Right atrium auricular region (tissue), 2 donors: Measurements from ENCODE around the gene IL17RE. TPM values are rescaled to one million over a fixed set of nuclear protein-coding genes. Genes with fewer than 3 reads are reported as not detected.
"Not testable (repeated sequence)": the region's sequence is repeated elsewhere in the genome, so short reads cannot be mapped to it uniquely, and the experiment has no call there.

Experiments used
- DNase-seq: peaks from one replicate; pipeline ENCODE4 v3.0.0-alpha.2; 2019; ENCODE audit warnings: low spot score
- H3K27ac ChIP-seq, 2 donors: fragments of 200-600 bp; sonication (generic); 1 replicate in 1 of 2; 2 replicates in 1 of 2; pipeline ENCODE4 v1.5.1; 2016 to 2019
- H3K27me3 ChIP-seq, 2 donors: fragments of 200-600 bp; sonication (generic); one replicate each; pipeline versions ENCODE4 v1.5.1 to v1.6.0; 2017 to 2019
- H3K36me3 ChIP-seq: fragments of 200-600 bp; sonication (generic); one replicate; pipeline ENCODE4 v1.5.1; 2016
- H3K4me1 ChIP-seq, 2 donors: fragments of 200-600 bp; sonication (generic); one replicate each; pipeline versions ENCODE4 v1.5.1 to v1.6.0; 2017 to 2019
- H3K4me3 ChIP-seq, 2 donors: fragments of 200-600 bp; sonication (generic); 1 replicate in 1 of 2; 2 replicates in 1 of 2; pipeline ENCODE4 v1.5.1; 2017 to 2019; ENCODE audit warnings: mild to moderate bottlenecking in 1 of 2, moderate library complexity in 1 of 2
- H3K9me3 ChIP-seq, 2 donors: fragments of 200-600 bp; sonication (generic); one replicate each; pipeline ENCODE4 v1.5.1; 2019
- CTCF ChIP-seq, 2 donors: fragments of 200-600 bp; sonication (generic); IDR thresholded peaks; one replicate each; pipeline ENCODE4 v1.5.1; 2019; ENCODE audit warnings: antibody characterized with exemption in 2 of 2
- total RNA-seq, 2 donors: library from RNA; depleted of rRNA; stranded (reverse); fragments of >200 nt; gene quantifications; one replicate each; pipeline ENCODE4 v1.1.0, GENCODE V29; 2016

IL17RE gene
- total RNA-seq, 2 donors from 2014 or later, result 0.89 to 2.6 TPM

GRCh38 chr3:9935966-9936510 lies 33.4 kb downstream of the IL17RE start:
- Histone ChIP-seq H3K4me3 (no peak overlapping the region), H3K27ac (no peak overlapping the region), H3K27me3 (no peaks in the 10 kb centered on the region), H3K9me3 (no peaks in the 10 kb centered on the region), H3K36me3 (peaks cover 25% of the 10 kb centered on the region), H3K4me1 (peaks cover 0 to 31% of the 10 kb centered on the region in 2 donors)
- DNase-seq, result no peak
- no peak for TF ChIP-seq CTCF (IDR thresholded peaks at IDR 0.05)

- H3K4me1 ChIP-seq, result peaks cover 0 to 23% of the 10 kb centered on the region in 2 donors
- H3K4me3 ChIP-seq, result no peak overlapping the region
- no peak for DNase-seq
- no peaks in the 10 kb centered on the region for H3K27me3 ChIP-seq
- peaks cover 35% of the 10 kb centered on the region for H3K36me3 ChIP-seq
- H3K9me3 ChIP-seq, result no peaks in the 10 kb centered on the region
- no peak for TF ChIP-seq CTCF (IDR thresholded peaks at IDR 0.05)
- no peak overlapping the region for H3K27ac ChIP-seq
These were observed 35.0 kb downstream of the IL17RE start for GRCh38 chr3:9937486-9938238.

- Histone ChIP-seq H3K4me3 (no peak overlapping the region), H3K27ac (no peak overlapping the region), H3K36me3 (peaks cover 40% of the 10 kb centered on the region), H3K27me3 (no peaks in the 10 kb centered on the region), H3K9me3 (no peaks in the 10 kb centered on the region), H3K4me1 (peaks cover 0 to 22% of the 10 kb centered on the region in 2 donors)
- no peak for TF ChIP-seq CTCF (IDR thresholded peaks at IDR 0.05)
- DNase-seq, result no peak
These were observed 36.3 kb downstream of the IL17RE start for GRCh38 chr3:9938966-9939365.

- not testable (repeated sequence) for H3K4me3 ChIP-seq, DNase-seq, H3K9me3 ChIP-seq, H3K27me3 ChIP-seq, H3K27ac ChIP-seq
- Histone ChIP-seq H3K36me3 (peaks cover 41% of the 10 kb centered on the region), H3K4me1 (peaks cover 0 to 14% of the 10 kb centered on the region in 2 donors)
These were observed 37.3 kb downstream of the IL17RE start for GRCh38 chr3:9939906-9940305.

GRCh38 chr3:9940746-9941145 lies 38.1 kb downstream of the IL17RE start:
- H3K4me3 ChIP-seq, result no peak overlapping the region
- peaks cover 41% of the 10 kb centered on the region for H3K36me3 ChIP-seq
- TF ChIP-seq CTCF (IDR thresholded peaks at IDR 0.05), result no peak
- peaks cover 0 to 7% of the 10 kb centered on the region in 2 donors for H3K4me1 ChIP-seq
- H3K27me3 ChIP-seq, result no peaks in the 10 kb centered on the region
- H3K9me3 ChIP-seq, result no peaks in the 10 kb centered on the region
- H3K27ac ChIP-seq, result no peak overlapping the region
- no peak for DNase-seq

GRCh38 chr3:9942164-9942563 lies 39.5 kb downstream of the IL17RE start:
- Histone ChIP-seq H3K4me1 (peaks cover 0 to 13% of the 10 kb centered on the region in 2 donors), H3K9me3 (no peaks in the 10 kb centered on the region), H3K27me3 (no peaks in the 10 kb centered on the region), H3K36me3 (peaks cover 34% of the 10 kb centered on the region), H3K27ac (no peak overlapping the region), H3K4me3 (no peak overlapping the region)
- DNase-seq, result no peak
- TF ChIP-seq CTCF (IDR thresholded peaks at IDR 0.05), result no peak
